Glutamatergic neuron (in vitro differentiated cells): Measurements from ENCODE around the gene ARPC2. TPM values are rescaled to one million over a fixed set of nuclear protein-coding genes. Genes with fewer than 3 reads are reported as not detected.

Source experiments
- DNase-seq: peaks from one replicate; pipeline ENCODE4 v3.0.0; 2022
- H3K27ac Mint-ChIP-seq: one replicate; pipeline ENCODE4 v1.8.0; 2020; ENCODE audit warnings: mild to moderate bottlenecking, mixed read lengths, inconsistent platforms; ENCODE audit not compliant: unreplicated experiment
- H3K27me3 Mint-ChIP-seq: one replicate; pipeline ENCODE4 v1.8.0; 2020; ENCODE audit warnings: mild to moderate bottlenecking, moderate library complexity, mixed read lengths, inconsistent platforms; ENCODE audit not compliant: unreplicated experiment
- H3K36me3 Mint-ChIP-seq: one replicate; pipeline ENCODE4 v1.8.0; 2020; ENCODE audit warnings: mild to moderate bottlenecking, mixed read lengths, inconsistent platforms; ENCODE audit not compliant: unreplicated experiment
- H3K4me1 Mint-ChIP-seq: one replicate; pipeline ENCODE4 v1.8.0; 2020; ENCODE audit warnings: mild to moderate bottlenecking, low read depth, mixed read lengths, inconsistent platforms; ENCODE audit not compliant: unreplicated experiment
- H3K4me3 Mint-ChIP-seq: one replicate; pipeline ENCODE4 v1.8.0; 2020; ENCODE audit warnings: mild to moderate bottlenecking, mixed read lengths, inconsistent platforms; ENCODE audit not compliant: unreplicated experiment
- H3K9me3 Mint-ChIP-seq: one replicate; pipeline ENCODE4 v1.8.0; 2020; ENCODE audit warnings: mild to moderate bottlenecking, moderate library complexity, mixed read lengths, inconsistent platforms; ENCODE audit not compliant: unreplicated experiment
- total RNA-seq: library from RNA; stranded (reverse); fragmentation: NEBNext Ultra II Directional; extraction: Animal tissue kit (Norgen Biotek cat#: 25700); gene quantifications from one replicate; pipeline ENCODE4 v1.2.1, GENCODE V29; 2021; ENCODE audit not compliant: unreplicated experiment
- TF ChIP-seq, protein P1 (sequence below): fragments of 200-600 bp; sonication (generic); IDR thresholded peaks from one replicate; pipeline ENCODE4 v1.5.0; 2021; ENCODE audit not compliant: partially characterized antibody, unreplicated experiment

Gene ARPC2
- total RNA-seq, 1 donor from 2014 or later = 207 TPM

DNA sequence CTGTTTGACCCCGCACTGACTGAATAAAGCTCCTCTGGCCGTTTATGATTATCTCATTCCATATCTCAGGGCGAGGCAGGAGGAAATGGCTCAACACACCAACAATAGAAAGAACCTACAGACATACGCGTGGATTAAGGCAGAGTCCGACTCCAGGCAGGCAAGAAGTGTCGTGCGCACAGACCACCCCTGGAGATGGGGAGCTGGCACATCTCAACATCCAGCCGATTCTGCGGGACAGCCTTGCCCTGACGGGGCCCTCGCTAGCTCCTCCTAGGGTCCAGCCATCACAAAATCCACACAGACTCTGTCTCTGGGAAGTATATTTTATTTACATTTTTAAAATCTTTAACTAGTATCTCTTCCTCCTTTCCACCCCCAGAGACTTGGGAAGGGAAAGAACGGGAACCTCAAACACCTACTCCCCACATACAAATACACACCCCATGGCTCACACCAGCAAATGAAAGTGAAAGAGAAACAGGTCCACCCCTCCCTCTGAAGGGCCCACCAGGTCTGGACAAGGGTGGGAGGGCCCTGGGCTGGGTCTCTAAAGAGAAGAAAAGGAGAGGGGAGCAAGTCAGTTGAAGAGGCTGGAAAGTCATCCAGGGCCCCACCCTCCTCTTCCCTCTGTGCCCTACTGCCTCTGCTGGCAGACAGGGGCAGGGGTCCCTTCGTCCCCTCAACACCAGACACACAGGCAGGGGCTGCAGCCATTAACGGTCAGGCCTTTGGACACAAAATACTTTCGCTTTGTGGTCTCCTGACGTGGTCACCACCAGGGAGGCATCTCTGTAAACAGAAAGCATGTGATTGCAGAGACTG, 47.0 kb downstream of the ARPC2 start:
- peak overlapping the region; percentile 11 for H3K4me3 Mint-ChIP-seq
- peaks cover 9% of the 10 kb centered on the region for H3K27me3 Mint-ChIP-seq
- H3K27ac Mint-ChIP-seq = no peak overlapping the region
- peaks cover 4% of the 10 kb centered on the region for H3K36me3 Mint-ChIP-seq
- peaks cover 22% of the 10 kb centered on the region for H3K4me1 Mint-ChIP-seq
- DNase-seq = no peak
- TF ChIP-seq, protein P1, sequence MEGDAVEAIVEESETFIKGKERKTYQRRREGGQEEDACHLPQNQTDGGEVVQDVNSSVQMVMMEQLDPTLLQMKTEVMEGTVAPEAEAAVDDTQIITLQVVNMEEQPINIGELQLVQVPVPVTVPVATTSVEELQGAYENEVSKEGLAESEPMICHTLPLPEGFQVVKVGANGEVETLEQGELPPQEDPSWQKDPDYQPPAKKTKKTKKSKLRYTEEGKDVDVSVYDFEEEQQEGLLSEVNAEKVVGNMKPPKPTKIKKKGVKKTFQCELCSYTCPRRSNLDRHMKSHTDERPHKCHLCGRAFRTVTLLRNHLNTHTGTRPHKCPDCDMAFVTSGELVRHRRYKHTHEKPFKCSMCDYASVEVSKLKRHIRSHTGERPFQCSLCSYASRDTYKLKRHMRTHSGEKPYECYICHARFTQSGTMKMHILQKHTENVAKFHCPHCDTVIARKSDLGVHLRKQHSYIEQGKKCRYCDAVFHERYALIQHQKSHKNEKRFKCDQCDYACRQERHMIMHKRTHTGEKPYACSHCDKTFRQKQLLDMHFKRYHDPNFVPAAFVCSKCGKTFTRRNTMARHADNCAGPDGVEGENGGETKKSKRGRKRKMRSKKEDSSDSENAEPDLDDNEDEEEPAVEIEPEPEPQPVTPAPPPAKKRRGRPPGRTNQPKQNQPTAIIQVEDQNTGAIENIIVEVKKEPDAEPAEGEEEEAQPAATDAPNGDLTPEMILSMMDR = no peak
- H3K9me3 Mint-ChIP-seq = peaks cover 2% of the 10 kb centered on the region

DNA sequence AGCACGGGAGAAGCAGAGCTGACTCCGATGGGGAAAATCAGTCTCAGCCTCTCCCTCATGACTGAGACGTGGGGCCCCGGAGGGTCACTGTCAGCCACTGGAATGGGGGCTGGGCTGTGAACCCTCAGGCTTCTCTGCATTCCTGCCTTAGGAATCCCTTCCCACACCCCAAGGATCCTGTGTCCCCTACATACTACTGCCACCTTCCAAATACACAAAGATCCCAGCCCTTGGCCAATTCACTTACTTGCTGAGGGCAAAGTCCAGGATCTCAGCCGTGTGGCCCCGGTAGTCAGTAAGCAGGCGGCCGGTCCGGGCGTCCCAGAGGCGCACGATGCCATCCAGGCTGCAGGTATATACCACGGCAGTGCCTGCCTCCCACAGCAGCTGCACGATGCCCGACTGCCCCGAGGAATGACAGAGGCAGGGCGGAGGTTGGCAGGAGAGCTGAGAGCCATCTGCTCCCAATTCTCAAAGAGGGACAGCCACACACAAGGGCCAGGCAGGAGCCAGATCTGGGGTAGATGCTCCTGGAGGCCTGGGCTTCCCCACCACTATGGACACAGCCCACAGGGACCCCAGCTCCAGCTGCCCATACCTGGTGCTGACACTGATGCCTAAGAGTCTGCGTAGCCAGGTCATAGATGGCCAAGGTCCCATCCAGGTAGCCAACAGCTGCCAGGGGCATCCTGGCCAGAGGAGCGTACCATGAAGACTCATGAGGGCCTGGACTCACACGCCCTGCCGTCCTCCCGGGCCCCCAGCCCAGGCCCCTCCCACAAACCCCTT, 48.0 kb downstream of the ARPC2 start:
- TF ChIP-seq, protein P1 = no peak
- no peak overlapping the region for H3K4me3 Mint-ChIP-seq
- H3K27me3 Mint-ChIP-seq = peaks cover 6% of the 10 kb centered on the region
- peaks cover 2% of the 10 kb centered on the region for H3K9me3 Mint-ChIP-seq
- H3K36me3 Mint-ChIP-seq = peaks cover 4% of the 10 kb centered on the region
- peaks cover 17% of the 10 kb centered on the region for H3K4me1 Mint-ChIP-seq
- H3K27ac Mint-ChIP-seq = no peak overlapping the region
- no peak for DNase-seq

DNA sequence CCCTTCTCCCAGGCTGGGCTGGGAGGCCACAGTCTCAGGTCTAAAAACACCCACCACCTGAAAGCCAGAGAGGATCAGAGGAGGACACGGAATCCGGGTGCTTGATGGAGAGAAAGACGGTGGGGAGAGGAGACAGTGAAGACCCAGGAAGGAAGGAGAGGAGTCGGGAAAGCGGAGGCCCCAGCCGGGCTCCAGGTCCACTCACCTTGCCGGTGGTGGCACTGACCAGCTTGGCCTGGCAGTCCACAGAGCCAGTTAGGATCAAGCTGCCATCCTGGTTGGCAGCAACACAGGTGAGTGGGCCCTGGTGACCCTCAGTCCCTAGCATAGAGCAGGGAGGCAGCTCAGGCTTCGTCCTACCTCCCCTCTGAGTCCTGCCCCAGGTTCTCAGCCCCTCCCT, 48.6 kb downstream of the ARPC2 start:
- H3K36me3 Mint-ChIP-seq = peaks cover 4% of the 10 kb centered on the region
- H3K4me3 Mint-ChIP-seq = no peak overlapping the region
- H3K27ac Mint-ChIP-seq = no peak overlapping the region
- H3K27me3 Mint-ChIP-seq = peaks cover 10% of the 10 kb centered on the region
- H3K4me1 Mint-ChIP-seq = peaks cover 13% of the 10 kb centered on the region
- TF ChIP-seq, protein P1 = no peak
- no peak for DNase-seq
- peaks cover 2% of the 10 kb centered on the region for H3K9me3 Mint-ChIP-seq

DNA sequence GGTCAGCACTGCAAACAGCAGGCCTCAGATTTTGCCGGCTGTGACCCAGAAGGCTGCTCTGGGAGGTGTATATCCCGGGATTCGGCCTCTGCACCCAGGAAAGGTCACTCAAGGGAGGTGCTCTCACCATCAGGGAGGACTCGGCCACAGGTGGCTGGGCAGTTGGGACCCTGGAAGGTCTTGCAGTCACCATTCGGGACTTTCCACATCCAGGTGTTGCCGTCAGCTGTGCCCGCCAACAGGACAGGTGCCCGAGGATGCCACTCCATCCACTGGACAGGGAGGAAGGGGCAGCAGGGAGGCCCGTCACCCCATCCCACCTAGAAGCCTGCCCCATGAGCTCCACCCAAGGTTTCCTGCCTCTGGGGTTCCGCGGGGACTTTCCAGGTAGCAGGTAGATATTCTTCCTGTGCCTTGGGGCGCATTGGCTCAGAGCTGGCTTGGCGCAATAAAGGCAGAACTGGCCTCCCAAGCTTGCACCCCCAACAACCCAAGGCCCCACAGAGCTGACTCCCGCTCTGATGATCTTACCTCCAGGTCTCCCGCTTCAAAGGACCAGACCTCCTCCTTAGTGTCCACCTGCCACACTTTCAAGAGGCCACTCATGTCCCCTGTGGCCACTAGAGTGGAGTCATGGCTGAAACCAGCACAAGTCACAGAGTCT, 49.5 kb downstream of the ARPC2 start:
- Mint-ChIP-seq H3K9me3 (peaks cover 2% of the 10 kb centered on the region), H3K4me3 (no peak overlapping the region), H3K36me3 (peaks cover 4% of the 10 kb centered on the region), H3K27ac (no peak overlapping the region), H3K27me3 (peaks cover 8% of the 10 kb centered on the region), H3K4me1 (peaks cover 10% of the 10 kb centered on the region)
- DNase-seq = no peak
- TF ChIP-seq, protein P1 = no peak
